ENCODE data around the gene RAB11FIP3.

DNA sequence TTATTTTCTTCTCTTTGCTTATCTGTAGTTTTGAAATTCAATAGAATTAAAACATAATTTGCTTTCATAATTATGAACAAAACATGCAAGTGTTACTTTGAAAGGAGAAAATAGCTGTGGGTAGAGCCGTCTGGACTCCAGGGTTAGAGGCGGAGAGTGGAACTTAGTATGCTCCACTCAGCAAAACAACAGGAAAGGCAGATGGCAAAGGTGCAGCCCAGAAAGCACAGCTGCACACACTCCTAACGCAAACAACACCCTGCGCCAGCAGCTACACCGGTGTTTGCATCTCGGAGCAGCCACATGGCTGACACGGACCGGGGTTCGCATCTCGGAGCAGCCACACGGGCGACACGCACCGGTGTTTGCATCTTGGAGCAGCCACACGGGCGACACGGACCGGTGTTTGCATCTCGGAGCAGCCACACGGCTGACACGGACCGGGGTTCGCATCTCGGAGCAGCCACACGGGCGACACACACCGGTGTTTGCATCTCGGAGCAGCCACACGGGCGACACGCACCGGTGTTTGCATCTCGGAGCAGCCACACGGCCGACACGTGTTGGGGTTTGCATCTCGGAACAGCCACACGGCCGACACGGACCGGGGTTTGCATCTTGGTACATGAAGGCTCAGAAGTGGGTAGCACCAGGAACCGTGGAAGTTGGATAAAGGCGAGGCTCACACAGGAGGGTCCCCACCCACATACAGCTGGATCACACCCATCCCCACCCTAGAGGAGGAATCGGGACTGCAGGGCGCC, 89.9 kb downstream of the RAB11FIP3 start:
- TF ChIP-seq POLR2A (IDR thresholded peaks at IDR 0.05) (no peak), EP300 (IDR thresholded peaks at IDR 0.05) (no peak)
- TF ChIP-seq, protein P1, sequence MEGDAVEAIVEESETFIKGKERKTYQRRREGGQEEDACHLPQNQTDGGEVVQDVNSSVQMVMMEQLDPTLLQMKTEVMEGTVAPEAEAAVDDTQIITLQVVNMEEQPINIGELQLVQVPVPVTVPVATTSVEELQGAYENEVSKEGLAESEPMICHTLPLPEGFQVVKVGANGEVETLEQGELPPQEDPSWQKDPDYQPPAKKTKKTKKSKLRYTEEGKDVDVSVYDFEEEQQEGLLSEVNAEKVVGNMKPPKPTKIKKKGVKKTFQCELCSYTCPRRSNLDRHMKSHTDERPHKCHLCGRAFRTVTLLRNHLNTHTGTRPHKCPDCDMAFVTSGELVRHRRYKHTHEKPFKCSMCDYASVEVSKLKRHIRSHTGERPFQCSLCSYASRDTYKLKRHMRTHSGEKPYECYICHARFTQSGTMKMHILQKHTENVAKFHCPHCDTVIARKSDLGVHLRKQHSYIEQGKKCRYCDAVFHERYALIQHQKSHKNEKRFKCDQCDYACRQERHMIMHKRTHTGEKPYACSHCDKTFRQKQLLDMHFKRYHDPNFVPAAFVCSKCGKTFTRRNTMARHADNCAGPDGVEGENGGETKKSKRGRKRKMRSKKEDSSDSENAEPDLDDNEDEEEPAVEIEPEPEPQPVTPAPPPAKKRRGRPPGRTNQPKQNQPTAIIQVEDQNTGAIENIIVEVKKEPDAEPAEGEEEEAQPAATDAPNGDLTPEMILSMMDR (IDR thresholded peaks at IDR 0.05), result no peak

All from ovary (tissue), 3 donors.